HG03280 (cell line): ENCODE data around the gene CLCN7.

Experiments
- ATAC-seq: cut with Tn5 transposase; IDR thresholded peaks from one replicate; pipeline ENCODE4 v1.9.1; 2021; ENCODE audit warnings: mild to moderate bottlenecking, moderate library complexity; ENCODE audit not compliant: unreplicated experiment

The CLCN7 gene

GRCh38 chr16:1474796-1475551 is at the start of gene CLCN7:
CLCN7 (minus strand) TSS chr16:1475028; CDS start chr16:1474974, 54 bp downstream.
- peak; percentile 82 for ATAC-seq

- no peak for ATAC-seq
Observed at GRCh38 chr16:1524366-1524765, 49.5 kb upstream of the CLCN7 start.

DNA sequence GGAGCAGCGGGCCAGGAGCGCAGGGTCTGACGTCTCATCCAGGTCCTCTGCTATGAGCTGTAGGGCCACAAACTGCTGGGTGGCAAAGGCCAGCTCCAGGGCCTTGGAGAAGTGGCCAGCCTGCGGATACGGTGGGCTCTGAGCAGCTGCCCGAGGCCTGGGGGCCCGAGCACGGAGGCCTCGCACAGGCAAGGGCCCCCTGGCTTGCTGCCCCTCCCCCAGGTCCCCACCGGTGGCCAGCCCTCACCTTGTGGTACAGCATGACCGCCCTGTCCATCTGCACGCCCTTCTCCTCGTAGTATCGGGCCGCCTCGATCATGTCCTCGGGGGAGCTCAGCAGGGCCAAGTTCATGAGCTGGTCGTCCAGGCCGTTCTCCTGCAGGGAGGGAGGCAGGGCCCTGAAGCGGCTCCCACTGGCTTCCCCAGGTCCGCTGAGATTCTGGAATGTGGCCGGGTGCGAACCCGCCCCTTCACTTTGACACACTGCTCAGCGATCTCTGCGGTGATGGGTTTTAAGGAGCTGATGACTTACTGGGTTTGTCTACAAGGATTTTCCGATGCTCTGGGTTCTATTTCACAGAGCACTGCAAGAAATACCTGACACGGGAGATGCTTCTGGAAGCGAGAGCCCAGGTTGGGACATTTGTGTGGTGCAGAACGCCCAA is 48.9 kb upstream of the CLCN7 start:
- no peak for ATAC-seq

- no peak for ATAC-seq
Observed at GRCh38 chr16:1520461-1520860, 45.6 kb upstream of the CLCN7 start.

GRCh38 chr16:1519831-1520230 is 45.0 kb upstream of the CLCN7 start:
- no peak for ATAC-seq

- ATAC-seq: no peak
Observed at GRCh38 chr16:1518626-1519135, 43.9 kb upstream of the CLCN7 start.

DNA sequence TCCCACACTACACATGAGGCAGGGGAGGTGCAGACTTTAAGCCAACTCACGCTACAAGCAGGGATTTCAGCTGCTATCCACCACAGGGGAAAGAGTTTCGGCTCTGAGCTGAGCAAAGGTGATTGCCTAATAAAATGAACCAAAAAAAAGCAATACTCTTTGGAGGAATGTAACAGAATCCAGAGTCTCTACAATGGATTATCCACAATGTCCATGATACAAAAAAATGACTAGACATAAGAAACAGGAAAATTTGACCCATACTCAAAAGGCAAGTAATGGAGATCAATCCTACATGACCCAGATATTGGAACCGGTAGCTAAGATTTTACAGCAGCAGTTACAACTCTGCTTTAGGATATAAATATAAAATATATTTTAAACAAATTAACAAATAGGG is 39.7 kb upstream of the CLCN7 start:
- no peak for ATAC-seq

DNA sequence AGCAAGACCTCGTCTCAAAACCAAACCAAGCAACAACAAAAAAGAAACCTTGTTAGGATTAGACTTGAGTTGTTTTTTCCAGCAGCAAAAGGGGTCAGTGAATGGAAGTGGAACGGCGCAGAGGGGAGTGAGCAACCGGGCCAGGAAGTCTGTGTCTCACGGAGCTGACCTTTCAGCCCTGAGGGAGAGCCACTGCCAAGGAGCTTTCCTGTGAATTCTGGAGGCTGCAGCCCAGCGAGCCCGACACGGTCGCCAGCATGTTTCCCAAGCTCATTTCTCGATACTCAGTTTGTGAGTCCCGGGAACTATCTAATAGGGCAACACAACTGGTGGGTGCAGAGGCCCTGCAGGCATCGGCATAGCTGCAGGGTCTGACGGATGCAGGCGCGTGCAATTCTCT is 37.9 kb upstream of the CLCN7 start:
- ATAC-seq: no peak

- ATAC-seq: no peak
Observed at GRCh38 chr16:1511662-1512569, 37.1 kb upstream of the CLCN7 start.

- ATAC-seq: no peak
Observed at GRCh38 chr16:1510941-1511351, 36.1 kb upstream of the CLCN7 start.

DNA sequence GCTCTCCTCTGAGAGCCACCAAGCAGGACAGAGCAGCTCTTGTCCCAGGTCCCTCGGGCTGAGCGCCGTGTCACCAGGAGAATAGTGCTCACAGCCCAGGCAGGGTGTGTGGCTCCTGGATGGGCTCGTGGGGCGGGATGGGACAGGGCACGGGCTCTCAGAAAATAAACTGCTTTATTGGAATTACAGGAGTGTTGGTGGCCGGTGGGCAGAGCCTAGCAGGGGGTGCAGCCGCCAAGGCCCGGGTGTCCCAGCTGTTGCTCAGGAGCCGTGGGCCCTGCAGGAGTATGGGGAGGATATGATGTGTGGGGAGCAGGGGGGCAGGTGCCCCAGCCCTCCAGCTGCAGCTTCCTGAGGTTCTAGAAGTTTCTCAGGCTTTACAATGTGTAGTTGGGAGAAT is 35.4 kb upstream of the CLCN7 start:
- no peak for ATAC-seq

- no peak for ATAC-seq
Observed at GRCh38 chr16:1509307-1510221, 34.7 kb upstream of the CLCN7 start.

- ATAC-seq: no peak
Observed at GRCh38 chr16:1508494-1509187, 33.8 kb upstream of the CLCN7 start.

DNA sequence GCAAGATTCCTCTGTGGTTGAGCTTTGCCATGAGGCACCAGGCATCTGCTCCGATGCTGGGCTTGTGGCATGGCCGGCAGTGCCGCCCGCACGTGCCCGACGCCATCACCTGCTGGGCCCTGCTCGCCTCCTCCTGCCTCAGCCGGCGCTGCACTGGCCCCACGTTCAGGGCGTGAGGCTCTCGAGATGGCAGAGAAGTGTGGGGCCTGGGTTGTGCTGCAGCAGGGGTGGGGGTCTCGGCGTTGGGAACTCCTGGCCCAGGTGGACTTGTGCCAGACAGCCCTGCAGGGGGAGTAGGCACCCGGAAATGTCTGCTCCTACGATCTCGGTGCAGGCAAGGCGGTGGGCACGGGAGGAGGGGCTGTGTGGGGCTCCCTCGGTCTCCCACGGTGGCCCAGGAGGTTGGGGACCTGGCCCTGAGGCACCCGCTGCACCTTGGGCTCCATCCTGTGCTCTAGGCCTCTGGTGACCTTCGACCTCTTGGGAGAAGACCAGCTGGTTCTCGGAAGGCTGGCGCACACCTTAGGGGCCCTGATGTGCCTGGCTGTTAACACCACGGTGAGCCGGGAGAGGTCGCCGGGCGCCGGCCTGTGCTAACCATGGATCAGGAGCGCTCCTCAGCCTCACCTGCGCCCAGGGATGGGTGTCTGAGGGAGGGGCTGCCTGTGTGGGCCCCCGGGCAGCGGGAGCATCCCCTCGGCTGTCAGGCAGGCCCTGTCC is 31.8 kb upstream of the CLCN7 start:
- ATAC-seq: no peak

- ATAC-seq: no peak
Observed at GRCh38 chr16:1505912-1506311, 31.1 kb upstream of the CLCN7 start.

GRCh38 chr16:1505073-1505844 is 30.4 kb upstream of the CLCN7 start:
- no peak for ATAC-seq

DNA sequence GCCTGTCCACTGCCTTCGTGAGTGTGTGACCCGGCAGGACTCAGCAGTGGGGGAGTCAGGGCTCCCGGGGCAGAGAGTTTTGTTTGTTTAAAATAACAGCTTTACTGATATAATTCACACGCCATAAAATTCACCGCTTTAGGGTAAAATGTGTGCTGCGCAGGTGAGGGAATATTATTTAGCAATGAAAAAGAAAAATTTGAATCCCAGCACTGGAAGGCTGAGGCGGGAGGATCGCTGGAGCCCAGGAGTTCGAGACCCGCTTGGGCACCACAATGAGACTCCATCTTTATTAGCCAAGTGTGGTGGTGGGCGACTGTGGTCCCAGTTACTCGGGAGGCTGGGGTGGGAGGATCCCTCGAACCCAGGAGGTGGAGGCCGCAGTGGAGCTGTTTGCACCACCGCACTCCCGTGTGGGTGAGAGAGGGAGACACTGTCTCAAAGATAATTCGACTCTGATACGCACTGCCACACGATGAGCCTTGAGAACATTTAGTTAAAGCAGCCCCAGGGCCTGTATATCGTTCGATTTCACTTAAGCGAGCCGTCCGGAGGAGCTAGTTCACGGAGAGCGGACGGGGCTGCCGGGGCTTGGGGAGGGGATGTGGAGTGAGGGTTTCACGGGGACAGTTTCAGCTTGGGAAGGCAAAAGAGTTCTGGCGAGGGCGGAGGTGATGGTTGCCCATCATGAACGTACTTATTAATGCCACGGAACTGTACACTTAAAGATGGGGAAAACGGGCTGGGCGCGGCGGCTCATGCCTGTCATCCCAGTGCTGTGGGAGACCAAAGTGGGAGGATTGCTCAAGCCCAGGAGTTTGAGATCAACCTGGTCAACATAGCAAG is 28.5 kb upstream of the CLCN7 start:
- ATAC-seq: no peak
